ENCODE data around the gene LRRTM4. TPM values are rescaled to one million over a fixed set of nuclear protein-coding genes. Genes with fewer than 3 reads are reported as not detected.

LRRTM4 gene
- total and polyA plus RNA-seq, 10 of the 15 experiments (the other 5 are each of a cell fraction or from before 2014, with no cell fraction given), result 0.01 to 1.0 TPM; not detected in 8

DNA sequence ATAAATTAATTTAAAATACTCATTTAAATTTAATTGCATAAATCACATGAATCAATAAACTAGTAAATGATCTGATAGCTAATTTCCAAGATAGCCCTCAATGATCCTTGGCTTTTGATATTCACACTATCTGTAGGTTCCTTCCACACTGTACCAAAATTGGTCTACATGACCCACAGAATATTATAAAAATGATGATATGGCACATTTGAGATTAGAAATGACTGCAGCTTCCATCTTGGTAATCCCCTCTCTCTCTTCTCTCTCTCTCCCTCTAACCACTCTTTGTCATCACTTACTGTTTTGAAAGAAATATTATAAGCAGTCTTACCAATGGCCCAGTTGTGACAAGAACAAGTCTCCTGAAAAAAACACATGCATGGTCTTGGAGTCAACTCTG lies 394.8 kb downstream of the LRRTM4 start:
- ChIA-PET POLR2A (no interaction called here), CTCF (no interaction called here), RAD21 (ENCODE audit: unreplicated experiment) (no interaction called here), SMC1A (ENCODE audit: uncharacterized antibody, unreplicated experiment) (interaction anchor here (1.0 kb wide), 1 partner anchor 130 kb away, joined by 3 read pairs; no protein-coding TSS in a partner anchor)
- TF ChIP-seq STAT1 (conservative IDR thresholded peaks at IDR 0.05), result no peak
- TF ChIP-seq ZBED1 (IDR thresholded peaks at IDR 0.05; ENCODE audit: borderline replicate concordance), result no peak
- TF ChIP-seq POLR2AphosphoS5 (IDR thresholded peaks at IDR 0.05; ENCODE audit: low read length), result no peak
- no peak for TF ChIP-seq POLR2A (IDR thresholded peaks at IDR 0.05; ENCODE audit: low read depth, low read length)
- no peak for TF ChIP-seq RELA (IDR thresholded peaks at IDR 0.05; ENCODE audit: borderline replicate concordance, partially characterized antibody)
- ATAC-seq (no peak), FAIRE-seq (no peak), DNase-seq (ENCODE audit: low read depth, low spot score) (no peak)
- intact Hi-C loops (cut with micrococcal nuclease; ENCODE audit: unreplicated experiment), result no loop called here
- in situ Hi-C loops (cut with MboI), result no loop called here
- no peaks in the 10 kb centered on the region for H3K9me3 ChIP-seq (replicated peaks; ENCODE audit: control insufficient read depth, insufficient read depth, low read length)
- H4K20me1 ChIP-seq (ENCODE audit: control insufficient read depth, insufficient read depth), result no peaks in the 10 kb centered on the region
- H3K36me3 ChIP-seq (ENCODE audit: control insufficient read depth in 2 of 2, insufficient read depth in 2 of 2, low read length in 1 of 2), result no peaks in the 10 kb centered on the region
- no TSS peak for BruUV-seq (replicated peaks)
- H3K9ac ChIP-seq (ENCODE audit: control insufficient read depth, insufficient read depth, low read length), result no peak overlapping the region
- H3K79me2 ChIP-seq (ENCODE audit: control insufficient read depth, insufficient read depth, low read length), result no peaks in the 10 kb centered on the region
- no peak overlapping the region for H3K4me3 ChIP-seq
- H3K27ac ChIP-seq (ENCODE audit: control insufficient read depth, insufficient read depth), result no peak overlapping the region
- H3K4me2 ChIP-seq (ENCODE audit: control insufficient read depth, insufficient read depth), result no peak overlapping the region
- no peaks in the 10 kb centered on the region for H3K27me3 ChIP-seq (replicated peaks in 1 of 2; ENCODE audit: control insufficient read depth in 2 of 2, insufficient read depth in 2 of 2, low read length in 1 of 2)
- H3K4me1 ChIP-seq (ENCODE audit: control insufficient read depth, insufficient read depth, low read length), result no peaks in the 10 kb centered on the region
- H2AFZ ChIP-seq (ENCODE audit: control insufficient read depth, low read depth, low read length), result no peak overlapping the region

DNA sequence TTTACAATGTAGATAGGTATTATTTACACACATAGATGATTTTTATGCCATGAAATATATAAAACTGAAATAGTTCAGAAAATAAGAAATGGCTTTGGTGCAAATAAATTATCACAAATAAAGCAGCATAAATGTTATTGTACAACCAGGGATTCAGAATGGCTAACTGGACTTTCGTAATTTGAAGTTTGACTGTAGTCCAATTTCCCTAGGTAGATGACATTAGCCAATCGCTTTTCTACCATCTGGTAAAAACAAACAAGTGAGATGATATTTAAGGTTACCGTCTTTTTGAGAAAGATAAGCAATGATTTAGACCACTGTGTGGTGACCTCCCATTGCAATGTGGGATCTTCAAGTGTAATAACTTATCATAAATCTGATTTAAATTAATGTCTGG lies 400.7 kb downstream of the LRRTM4 start:
- intact Hi-C loops (cut with micrococcal nuclease; ENCODE audit: unreplicated experiment), result no loop called here
- Histone ChIP-seq H3K4me1 (ENCODE audit: control insufficient read depth, insufficient read depth, low read length) (no peaks in the 10 kb centered on the region), H3K9ac (ENCODE audit: control insufficient read depth, insufficient read depth, low read length) (no peak overlapping the region), H3K79me2 (ENCODE audit: control insufficient read depth, insufficient read depth, low read length) (no peaks in the 10 kb centered on the region), H3K4me3 (no peak overlapping the region), H3K27me3 (replicated peaks in 1 of 2; ENCODE audit: control insufficient read depth in 2 of 2, insufficient read depth in 2 of 2, low read length in 1 of 2) (no peaks in the 10 kb centered on the region), H3K36me3 (ENCODE audit: control insufficient read depth in 2 of 2, insufficient read depth in 2 of 2, low read length in 1 of 2) (no peaks in the 10 kb centered on the region), H3K27ac (ENCODE audit: control insufficient read depth, insufficient read depth) (no peak overlapping the region), H4K20me1 (ENCODE audit: control insufficient read depth, insufficient read depth) (no peaks in the 10 kb centered on the region), H3K9me3 (replicated peaks; ENCODE audit: control insufficient read depth, insufficient read depth, low read length) (no peaks in the 10 kb centered on the region), H2AFZ (ENCODE audit: control insufficient read depth, low read depth, low read length) (no peak overlapping the region), H3K4me2 (ENCODE audit: control insufficient read depth, insufficient read depth) (no peak overlapping the region)
- in situ Hi-C loops (cut with MboI), result no loop called here
- POLR2A ChIA-PET, result no interaction called here
- SMC1A ChIA-PET (ENCODE audit: uncharacterized antibody, unreplicated experiment), result no interaction called here
- BruUV-seq (replicated peaks), result no TSS peak
- DNase-seq (ENCODE audit: low read depth, low spot score) (no peak), FAIRE-seq (no peak), ATAC-seq (no peak)
- no peak for TF ChIP-seq SIX5 (IDR thresholded peaks at IDR 0.05; ENCODE audit: low read depth, low read length, severe bottlenecking)
- no peak for TF ChIP-seq CREB1 (IDR thresholded peaks at IDR 0.05; ENCODE audit: low read depth)
- 46% methylated on average over 3 of the region's 3 CpGs for WGBS (ENCODE audit: insufficient coverage, insufficient replicate concordance, low lambda C conversion rate, missing lambda C conversion rate)
- RAD21 ChIA-PET (ENCODE audit: unreplicated experiment), result no interaction called here
- CTCF ChIA-PET, result no interaction called here

Data from GM12878 (cell line).